HepG2 (cell line): ENCODE data around the gene ZNF324B. TPM values are rescaled to one million over a fixed set of nuclear protein-coding genes. Genes with fewer than 3 reads are reported as not detected.

Experiments
- ATAC-seq: fragments of 200-7000 bp; cut with Tn5 transposase; 3 replicates; pipeline ENCODE4 v1.9.1; 2020; ENCODE audit warnings: mild to moderate bottlenecking, moderate library complexity
- BruUV-seq: library from RNA; stranded (reverse); fragments of 400-500 nt; replicated peaks from 2 replicates; lab custom pipeline; 2021; lab: Mats Ljungman, UMichigan
- CTCF ChIA-PET: fragments of 300-600 bp; formaldehyde crosslinking; extraction: SDS; loops from one replicate; lab custom pipeline; 2021; ENCODE audit warnings: low total read pairs, inconsistent platforms, low intra/inter-chr PET ratio; lab: Yijun Ruan, JAX
- POLR2A ChIA-PET: fragments of 350-600 bp; sonication (Branson Sonifier 250); formaldehyde crosslinking; loops from one replicate; lab custom pipeline; 2020; ENCODE audit warnings: antibody characterized with exemption, inconsistent platforms; lab: Yijun Ruan, JAX
- DNase-seq: peaks from one replicate; pipeline ENCODE4 v3.0.0-alpha.2; 2015; ENCODE audit warnings: low spot score
- FAIRE-seq: peaks from 3 replicates; lab custom pipeline; 2011; peaks lifted over from hg19 to GRCh38; lab: Jason Lieb, UNC
- H2AFZ ChIP-seq: one replicate; pipeline ENCODE4 v1.6.1; 2011; ENCODE audit warnings: low read length, inconsistent platforms
- H3K27ac ChIP-seq: fragments of 300-600 bp; 3 replicates; pipeline ENCODE4 v1.8.0; 2011; ENCODE audit warnings: mixed run types, mild to moderate bottlenecking, mixed read lengths, low read length, inconsistent platforms; ENCODE audit not compliant: insufficient read depth; ENCODE audit errors: extremely low read length
- H3K27me3 ChIP-seq, 2 experiments: fragments of 200-600 bp in 1 of 2; 2 replicates in 1 of 2; 3 replicates in 1 of 2; pipeline versions ENCODE4 v1.6.0 to v1.8.0; 2011; ENCODE audit warnings: low read length in 2 of 2, mild to moderate bottlenecking in 2 of 2, moderate library complexity in 2 of 2, inconsistent platforms in 1 of 2; ENCODE audit not compliant: insufficient read depth in 2 of 2, control insufficient read depth in 1 of 2
- H3K36me3 ChIP-seq, 2 experiments: fragments of 200-600 bp in 1 of 2; replicated peaks in 1 of 2; 2 replicates in 1 of 2; 3 replicates in 1 of 2; pipeline versions ENCODE4 v1.5.1 to v1.8.0; 2011; ENCODE audit warnings: low read length in 2 of 2, inconsistent platforms in 1 of 2; ENCODE audit not compliant: insufficient read depth in 2 of 2, control insufficient read depth in 1 of 2
- H3K4me1 ChIP-seq: 2 replicates; pipeline ENCODE4 v1.5.1; 2012; ENCODE audit warnings: low read length, inconsistent platforms; ENCODE audit not compliant: insufficient read depth
- H3K4me2 ChIP-seq: 2 replicates; pipeline ENCODE4 v1.6.0; 2011; ENCODE audit warnings: low read depth, low read length, inconsistent platforms
- H3K4me3 ChIP-seq, 3 experiments: fragments of 200-600 bp in 1 of 3; sonication (generic), shearing (Covaris generic) in 1 of 3; replicated peaks in 1 of 3; 2 replicates each; pipeline ENCODE4 v1.5.1; 2011 to 2016; ENCODE audit warnings: low read length in 3 of 3, inconsistent platforms in 2 of 3, low read depth in 2 of 3, mild to moderate bottlenecking in 2 of 3, control low read depth in 1 of 3, mixed read lengths in 1 of 3; ENCODE audit not compliant: insufficient read depth in 1 of 3
- H3K79me2 ChIP-seq: one replicate; pipeline ENCODE4 v1.6.1; 2011; ENCODE audit warnings: low read length, inconsistent platforms; ENCODE audit not compliant: insufficient read depth
- H3K9ac ChIP-seq: 2 replicates; pipeline ENCODE4 v1.6.0; 2011; ENCODE audit warnings: mild to moderate bottlenecking, low read depth, low read length, inconsistent platforms; ENCODE audit not compliant: insufficient read depth
- H3K9me3 ChIP-seq: 2 replicates; pipeline ENCODE4 v1.5.1; 2012; ENCODE audit warnings: mild to moderate bottlenecking, low read length
- H4K20me1 ChIP-seq: 2 replicates; pipeline ENCODE4 v1.6.0; 2011; ENCODE audit warnings: inconsistent platforms, mild to moderate bottlenecking, low read length, moderate library complexity; ENCODE audit not compliant: insufficient read depth
- JARID2 ChIP-seq: sonication (generic); formaldehyde crosslinking; IDR thresholded peaks from 2 replicates; pipeline ENCODE4 v1.8.1; 2023; ENCODE audit warnings: missing genetic modification reagents, inconsistent platforms; ENCODE audit not compliant: insufficient replicate concordance
- RBM22 ChIP-seq: fragments of 200-400 bp; formaldehyde crosslinking; optimal IDR thresholded peaks from 2 replicates; pipeline ENCODE3; 2017; ENCODE audit warnings: mild to moderate bottlenecking, low read length, moderate library complexity
- SRSF9 ChIP-seq: fragments of 200-400 bp; formaldehyde crosslinking; IDR thresholded peaks from 2 replicates; pipeline ENCODE4 v1.6.1; 2018; ENCODE audit warnings: borderline replicate concordance, mild to moderate bottlenecking, low read depth, low read length; ENCODE audit not compliant: insufficient read depth, poor library complexity, severe bottlenecking
- ZBTB43 ChIP-seq: sonication (generic); formaldehyde crosslinking; conservative IDR thresholded peaks from 2 replicates; pipeline ENCODE4 v1.4.0; 2020; ENCODE audit warnings: missing genetic modification reagents
- ZBTB8A ChIP-seq: sonication (generic); formaldehyde crosslinking; IDR thresholded peaks from 2 replicates; pipeline ENCODE4 v1.4.0; 2020; ENCODE audit warnings: mild to moderate bottlenecking, low read depth, missing genetic modification reagents, borderline replicate concordance
- ZNF329 ChIP-seq: sonication (generic); formaldehyde crosslinking; IDR thresholded peaks from 2 replicates; pipeline ENCODE4 v1.9.0; 2021; ENCODE audit warnings: low read depth, mild to moderate bottlenecking, missing genetic modification reagents
- ZNF607 ChIP-seq: sonication (generic); formaldehyde crosslinking; IDR thresholded peaks from 2 replicates; pipeline ENCODE4 v1.5.1; 2020; ENCODE audit warnings: missing genetic modification reagents, mild to moderate bottlenecking, borderline replicate concordance
- ZNF720 ChIP-seq: sonication (generic); formaldehyde crosslinking; IDR thresholded peaks from 2 replicates; pipeline ENCODE4 v1.4.0; 2020; ENCODE audit warnings: missing genetic modification reagents
- WGBS: methylation state at CpG from one replicate; pipeline ENCODE4 v1.1.6; 2017; ENCODE audit warnings: low lambda C conversion rate; 5-methylcytosine and 5-hydroxymethylcytosine counted together
- in situ Hi-C: cut with HindIII; loops from 2 replicates; pipeline ENCODE4 v1.10.0; 2017; ENCODE audit warnings: low pct_unique_long_range_greater_than_20kb; ENCODE audit not compliant: extremely low pct_ligation_motif_present
- intact Hi-C: fragments of 100-400 bp; cut with micrococcal nuclease; formaldehyde crosslinking; loops from one replicate; pipeline ENCODE4 v1.10.0; 2022; ENCODE audit not compliant: unreplicated experiment
- polyA plus RNA-seq, 8 experiments: library from polyadenylated mRNA; depleted of rRNA in 3 of 8; stranded (reverse) in 7 of 8; unstranded in 1 of 8; fragments of >200 nt; fragmentation: Illumina TruSeq in 4 of 8; extraction: Trizol in 4 of 8; gene quantifications; 2 replicates each; pipeline versions ENCODE4 v1.2.1 to v1.2.3, GENCODE V29; 2011 to 2016; ENCODE audit warnings: low read depth in 4 of 8, missing spikeins in 1 of 8, mixed read lengths in 1 of 8; ENCODE audit not compliant: insufficient read depth in 1 of 8
- total RNA-seq, 5 experiments: library from RNA; depleted of rRNA; stranded (reverse); fragments of >200 nt; fragmentation: Illumina TruSeq; extraction: Trizol; gene quantifications; 2 replicates each; pipeline ENCODE4 v1.2.3, GENCODE V29; 2016; ENCODE audit warnings: low read depth in 1 of 5
- TF ChIP-seq, protein P1 (sequence below): fragments of 450-650 bp; IDR thresholded peaks from 2 replicates; pipeline ENCODE4 v1.6.1; 2017; ENCODE audit warnings: mild to moderate bottlenecking

The ZNF324B gene
- total and polyA plus RNA-seq, 2 of the 13 experiments (the other 11 are each of a cell fraction or from before 2014, with no cell fraction given), result 0.53 to 3.0 TPM

DNA sequence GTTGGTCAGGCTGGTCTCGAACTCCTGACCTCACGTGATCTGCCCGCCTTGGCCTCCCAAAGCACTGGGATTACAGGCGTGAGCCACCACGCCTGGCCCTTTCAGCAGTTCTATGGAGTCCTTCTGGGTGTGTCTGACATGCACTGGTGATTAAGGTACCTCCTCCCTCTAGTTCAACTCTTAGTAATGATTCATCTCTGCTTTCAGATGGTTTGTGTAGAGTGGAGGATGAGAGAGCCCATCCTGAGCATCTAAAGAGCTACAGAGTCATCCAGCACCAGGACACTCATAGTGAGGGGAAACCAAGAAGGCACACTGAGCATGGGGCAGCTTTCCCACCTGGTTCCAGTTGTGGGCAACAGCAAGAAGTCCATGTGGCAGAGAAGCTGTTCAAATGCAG, 34.8 kb upstream of the ZNF324B start:
- no peak for TF ChIP-seq JARID2 (CRISPR knock-in tag)
- no peak for TF ChIP-seq RBM22
- FAIRE-seq (no peak), ATAC-seq (no peak), DNase-seq (no peak)
- no peaks in the 10 kb centered on the region for H4K20me1 ChIP-seq
- no peaks in the 10 kb centered on the region for H3K27me3 ChIP-seq
- BruUV-seq, result no TSS peak
- H3K9ac ChIP-seq, result no peak overlapping the region
- ChIA-PET CTCF (no interaction called here), POLR2A (no interaction called here)
- intact Hi-C loops, result no loop called here
- WGBS, result 96% methylated on average over 5 of the region's 5 CpGs
- H3K4me3 ChIP-seq, result no peak overlapping the region
- in situ Hi-C loops, result no loop called here
- peaks cover 5 to 17% of the 10 kb centered on the region in 2 experiments; a peak in 4 of 5 replicates for H3K36me3 ChIP-seq
- H3K9me3 ChIP-seq, result no peaks in the 10 kb centered on the region
- peaks cover 10% of the 10 kb centered on the region for H3K4me1 ChIP-seq
- no peak overlapping the region for H2AFZ ChIP-seq
- no peak overlapping the region for H3K4me2 ChIP-seq
- H3K27ac ChIP-seq, result no peak overlapping the region
- no peaks in the 10 kb centered on the region for H3K79me2 ChIP-seq

DNA sequence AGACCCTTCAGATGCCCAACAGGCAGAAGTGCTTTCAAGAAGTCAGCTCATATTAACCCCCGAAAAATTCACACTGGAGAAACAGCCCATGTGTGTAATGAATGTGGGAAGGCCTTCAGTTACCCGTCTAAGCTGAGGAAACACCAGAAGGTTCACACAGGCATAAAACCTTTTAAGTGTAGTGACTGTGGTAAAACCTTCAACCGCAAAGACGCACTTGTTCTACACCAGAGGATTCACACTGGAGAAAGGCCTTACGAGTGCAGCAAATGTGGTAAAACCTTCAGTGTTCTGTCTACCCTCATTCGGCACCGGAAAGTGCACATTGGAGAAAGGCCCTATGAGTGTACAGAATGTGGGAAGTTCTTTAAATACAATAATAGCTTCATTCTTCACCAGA, 34.4 kb upstream of the ZNF324B start:
- Histone ChIP-seq H3K4me1 (peaks cover 10% of the 10 kb centered on the region), H4K20me1 (no peaks in the 10 kb centered on the region), H3K4me3 (no peak overlapping the region), H3K9me3 (no peaks in the 10 kb centered on the region), H2AFZ (no peak overlapping the region), H3K9ac (no peak overlapping the region), H3K4me2 (no peak overlapping the region), H3K27me3 (no peaks in the 10 kb centered on the region), H3K27ac (no peak overlapping the region), H3K79me2 (no peaks in the 10 kb centered on the region), H3K36me3 (peaks cover 5 to 17% of the 10 kb centered on the region in 2 experiments; a peak in 4 of 5 replicates)
- ChIA-PET CTCF (no interaction called here), POLR2A (no interaction called here)
- DNase-seq (no peak), ATAC-seq (no peak), FAIRE-seq (no peak)
- 96% methylated on average over 7 of the region's 7 CpGs for whole genome bisulfite sequencing
- BruUV-seq, result TSS peak; percentile 60
- intact Hi-C loops, result no loop called here
- in situ Hi-C loops, result no loop called here
- TF ChIP-seq ZBTB43 (CRISPR knock-in tag), result no peak
- TF ChIP-seq, protein P1, sequence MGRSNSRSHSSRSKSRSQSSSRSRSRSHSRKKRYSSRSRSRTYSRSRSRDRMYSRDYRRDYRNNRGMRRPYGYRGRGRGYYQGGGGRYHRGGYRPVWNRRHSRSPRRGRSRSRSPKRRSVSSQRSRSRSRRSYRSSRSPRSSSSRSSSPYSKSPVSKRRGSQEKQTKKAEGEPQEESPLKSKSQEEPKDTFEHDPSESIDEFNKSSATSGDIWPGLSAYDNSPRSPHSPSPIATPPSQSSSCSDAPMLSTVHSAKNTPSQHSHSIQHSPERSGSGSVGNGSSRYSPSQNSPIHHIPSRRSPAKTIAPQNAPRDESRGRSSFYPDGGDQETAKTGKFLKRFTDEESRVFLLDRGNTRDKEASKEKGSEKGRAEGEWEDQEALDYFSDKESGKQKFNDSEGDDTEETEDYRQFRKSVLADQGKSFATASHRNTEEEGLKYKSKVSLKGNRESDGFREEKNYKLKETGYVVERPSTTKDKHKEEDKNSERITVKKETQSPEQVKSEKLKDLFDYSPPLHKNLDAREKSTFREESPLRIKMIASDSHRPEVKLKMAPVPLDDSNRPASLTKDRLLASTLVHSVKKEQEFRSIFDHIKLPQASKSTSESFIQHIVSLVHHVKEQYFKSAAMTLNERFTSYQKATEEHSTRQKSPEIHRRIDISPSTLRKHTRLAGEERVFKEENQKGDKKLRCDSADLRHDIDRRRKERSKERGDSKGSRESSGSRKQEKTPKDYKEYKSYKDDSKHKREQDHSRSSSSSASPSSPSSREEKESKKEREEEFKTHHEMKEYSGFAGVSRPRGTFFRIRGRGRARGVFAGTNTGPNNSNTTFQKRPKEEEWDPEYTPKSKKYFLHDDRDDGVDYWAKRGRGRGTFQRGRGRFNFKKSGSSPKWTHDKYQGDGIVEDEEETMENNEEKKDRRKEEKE, result no peak
- TF ChIP-seq ZNF607 (CRISPR knock-in tag), result no peak
- TF ChIP-seq ZBTB8A (CRISPR knock-in tag), result no peak
- no peak for TF ChIP-seq ZNF720 (CRISPR knock-in tag)
- TF ChIP-seq ZNF329, result no peak
- no peak for TF ChIP-seq SRSF9
